Sigmoid colon (tissue), 3 donors: ENCODE results near the gene CCDC102B.

Source experiments
- CTCF ChIP-seq, 4 experiments: fragments of 450-650 bp in 3 of 4; fragments of 200-600 bp in 1 of 4; IDR thresholded peaks; one replicate each; pipeline ENCODE4 v1.5.1; 2016 to 2019; ENCODE audit warnings: antibody characterized with exemption in 4 of 4, mild to moderate bottlenecking in 3 of 4, moderate library complexity in 2 of 4
- POLR2A ChIP-seq, 2 donors: fragments of 450-650 bp; IDR thresholded peaks; one replicate each; pipeline ENCODE4 v1.6.1; 2016; ENCODE audit warnings: antibody characterized with exemption in 2 of 2, mild to moderate bottlenecking in 2 of 2, moderate library complexity in 2 of 2

GRCh38 chr18:68847219-68847837, 49.4 kb downstream of the CCDC102B start:
- no peak for TF ChIP-seq POLR2A (IDR thresholded peaks at IDR 0.05)
- peak in 3 of 4 experiments; percentile 27 to 45 (median 35) for TF ChIP-seq CTCF (IDR thresholded peaks at IDR 0.05)
